Measurements from ENCODE around the gene SEMA4B. TPM values are rescaled to one million over a fixed set of nuclear protein-coding genes. Genes with fewer than 3 reads are reported as not detected.

The SEMA4B gene
- total and polyA plus RNA-seq, 9 of the 15 experiments (the other 6 are each of a cell fraction or from before 2014, with no cell fraction given) = 1.3 to 33.6 (median 11.0) TPM

GRCh38 chr15:90249203-90249863, 48.2 kb downstream of the SEMA4B start, which contains the start of gene TTLL13 (continued):
- TF ChIP-seq, protein P1, sequence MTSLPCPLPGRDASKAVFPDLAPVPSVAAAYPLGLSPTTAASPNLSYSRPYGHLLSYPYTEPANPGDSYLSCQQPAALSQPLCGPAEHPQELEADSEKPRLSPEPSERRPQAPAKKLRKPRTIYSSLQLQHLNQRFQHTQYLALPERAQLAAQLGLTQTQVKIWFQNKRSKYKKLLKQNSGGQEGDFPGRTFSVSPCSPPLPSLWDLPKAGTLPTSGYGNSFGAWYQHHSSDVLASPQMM (CRISPR knock-in tag; IDR thresholded peaks at IDR 0.05) = no peak
- TF ChIP-seq, protein P2, sequence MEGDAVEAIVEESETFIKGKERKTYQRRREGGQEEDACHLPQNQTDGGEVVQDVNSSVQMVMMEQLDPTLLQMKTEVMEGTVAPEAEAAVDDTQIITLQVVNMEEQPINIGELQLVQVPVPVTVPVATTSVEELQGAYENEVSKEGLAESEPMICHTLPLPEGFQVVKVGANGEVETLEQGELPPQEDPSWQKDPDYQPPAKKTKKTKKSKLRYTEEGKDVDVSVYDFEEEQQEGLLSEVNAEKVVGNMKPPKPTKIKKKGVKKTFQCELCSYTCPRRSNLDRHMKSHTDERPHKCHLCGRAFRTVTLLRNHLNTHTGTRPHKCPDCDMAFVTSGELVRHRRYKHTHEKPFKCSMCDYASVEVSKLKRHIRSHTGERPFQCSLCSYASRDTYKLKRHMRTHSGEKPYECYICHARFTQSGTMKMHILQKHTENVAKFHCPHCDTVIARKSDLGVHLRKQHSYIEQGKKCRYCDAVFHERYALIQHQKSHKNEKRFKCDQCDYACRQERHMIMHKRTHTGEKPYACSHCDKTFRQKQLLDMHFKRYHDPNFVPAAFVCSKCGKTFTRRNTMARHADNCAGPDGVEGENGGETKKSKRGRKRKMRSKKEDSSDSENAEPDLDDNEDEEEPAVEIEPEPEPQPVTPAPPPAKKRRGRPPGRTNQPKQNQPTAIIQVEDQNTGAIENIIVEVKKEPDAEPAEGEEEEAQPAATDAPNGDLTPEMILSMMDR (IDR thresholded peaks at IDR 0.05 in 2 of 3, conservative IDR thresholded peaks at IDR 0.05 in 1 of 3; ENCODE audit: insufficient read depth in 2 of 3, low read depth in 1 of 3, low read length in 3 of 3) = 0 out of 6 replicates have a peak, but pooled peaks of 1 of the 3 experiments have one; percentile 7
- TF ChIP-seq EZH2 (IDR thresholded peaks at IDR 0.05; ENCODE audit: borderline replicate concordance, low read depth, low read length) = no peak
- TF ChIP-seq POLR2H (tag; IDR thresholded peaks at IDR 0.05; ENCODE audit: low read depth) = no peak
- no peak for TF ChIP-seq ZNF184 (CRISPR knock-in tag; IDR thresholded peaks at IDR 0.05)
- no peak for TF ChIP-seq ZNF696 (CRISPR knock-in tag; conservative IDR thresholded peaks at IDR 0.05)
- TF ChIP-seq EP400 (IDR thresholded peaks at IDR 0.05) = peak; percentile 25; the same call in 1 of the 2 replicates
- no peak for TF ChIP-seq TRIM28 (IDR thresholded peaks at IDR 0.05)
- TF ChIP-seq ZBTB5 (IDR thresholded peaks at IDR 0.05) = no peak
- TF ChIP-seq, protein P3, sequence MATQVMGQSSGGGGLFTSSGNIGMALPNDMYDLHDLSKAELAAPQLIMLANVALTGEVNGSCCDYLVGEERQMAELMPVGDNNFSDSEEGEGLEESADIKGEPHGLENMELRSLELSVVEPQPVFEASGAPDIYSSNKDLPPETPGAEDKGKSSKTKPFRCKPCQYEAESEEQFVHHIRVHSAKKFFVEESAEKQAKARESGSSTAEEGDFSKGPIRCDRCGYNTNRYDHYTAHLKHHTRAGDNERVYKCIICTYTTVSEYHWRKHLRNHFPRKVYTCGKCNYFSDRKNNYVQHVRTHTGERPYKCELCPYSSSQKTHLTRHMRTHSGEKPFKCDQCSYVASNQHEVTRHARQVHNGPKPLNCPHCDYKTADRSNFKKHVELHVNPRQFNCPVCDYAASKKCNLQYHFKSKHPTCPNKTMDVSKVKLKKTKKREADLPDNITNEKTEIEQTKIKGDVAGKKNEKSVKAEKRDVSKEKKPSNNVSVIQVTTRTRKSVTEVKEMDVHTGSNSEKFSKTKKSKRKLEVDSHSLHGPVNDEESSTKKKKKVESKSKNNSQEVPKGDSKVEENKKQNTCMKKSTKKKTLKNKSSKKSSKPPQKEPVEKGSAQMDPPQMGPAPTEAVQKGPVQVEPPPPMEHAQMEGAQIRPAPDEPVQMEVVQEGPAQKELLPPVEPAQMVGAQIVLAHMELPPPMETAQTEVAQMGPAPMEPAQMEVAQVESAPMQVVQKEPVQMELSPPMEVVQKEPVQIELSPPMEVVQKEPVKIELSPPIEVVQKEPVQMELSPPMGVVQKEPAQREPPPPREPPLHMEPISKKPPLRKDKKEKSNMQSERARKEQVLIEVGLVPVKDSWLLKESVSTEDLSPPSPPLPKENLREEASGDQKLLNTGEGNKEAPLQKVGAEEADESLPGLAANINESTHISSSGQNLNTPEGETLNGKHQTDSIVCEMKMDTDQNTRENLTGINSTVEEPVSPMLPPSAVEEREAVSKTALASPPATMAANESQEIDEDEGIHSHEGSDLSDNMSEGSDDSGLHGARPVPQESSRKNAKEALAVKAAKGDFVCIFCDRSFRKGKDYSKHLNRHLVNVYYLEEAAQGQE (IDR thresholded peaks at IDR 0.05; ENCODE audit: borderline replicate concordance) = no peak
- TF ChIP-seq, protein P3 (CRISPR knock-in tag; IDR thresholded peaks at IDR 0.05; ENCODE audit: low read depth) = 0 out of 2 replicates have a peak, but pooled peaks have one; percentile 18
- no peak for TF ChIP-seq MEF2D (tag; conservative IDR thresholded peaks at IDR 0.05; ENCODE audit: low read depth)
- TF ChIP-seq FOXP1 (CRISPR knock-in tag; IDR thresholded peaks at IDR 0.05) = peak; percentile 78; the same call in 1 of the 2 replicates
- no peak for TF ChIP-seq HNRNPL (IDR thresholded peaks at IDR 0.05; ENCODE audit: low read depth, low read length)
